ENCODE results near the gene APBA2. TPM values are rescaled to one million over a fixed set of nuclear protein-coding genes. Genes with fewer than 3 reads are reported as not detected.

APBA2 gene
- total RNA-seq, 1 donor from 2014 or later, result 41.0 TPM

- no peak for TF ChIP-seq CTCF (IDR thresholded peaks at IDR 0.05; ENCODE audit: unreplicated experiment)
- Mint-ChIP-seq H3K9me3 (ENCODE audit: low read depth) (no peaks in the 10 kb centered on the region), H3K27ac (no peak overlapping the region), H3K36me3 (ENCODE audit: insufficient read depth) (peaks cover 14% of the 10 kb centered on the region), H3K4me3 (ENCODE audit: low read depth) (no peak overlapping the region), H3K27me3 (no peaks in the 10 kb centered on the region), H3K4me1 (ENCODE audit: low read depth) (no peaks in the 10 kb centered on the region)
- no peak for DNase-seq (ENCODE audit: low spot score, unreplicated experiment)
Observed at GRCh38 chr15:28942046-28942445, 56.3 kb downstream of the APBA2 start.

- DNase-seq (ENCODE audit: low spot score, unreplicated experiment), result no peak
- Mint-ChIP-seq H3K4me1 (ENCODE audit: low read depth) (no peaks in the 10 kb centered on the region), H3K4me3 (ENCODE audit: low read depth) (no peak overlapping the region), H3K27me3 (no peaks in the 10 kb centered on the region), H3K9me3 (ENCODE audit: low read depth) (no peaks in the 10 kb centered on the region), H3K27ac (no peak overlapping the region), H3K36me3 (ENCODE audit: insufficient read depth) (peaks cover 14% of the 10 kb centered on the region)
- no peak for TF ChIP-seq CTCF (IDR thresholded peaks at IDR 0.05; ENCODE audit: unreplicated experiment)
Observed at GRCh38 chr15:28942571-28942970, 56.8 kb downstream of the APBA2 start.

GRCh38 chr15:28943146-28943545, 57.4 kb downstream of the APBA2 start:
- peaks cover 14% of the 10 kb centered on the region for H3K36me3 Mint-ChIP-seq (ENCODE audit: insufficient read depth)

GRCh38 chr15:28943611-28944230, 57.9 kb downstream of the APBA2 start:
- TF ChIP-seq CTCF (IDR thresholded peaks at IDR 0.05; ENCODE audit: unreplicated experiment), result no peak
- no peak for DNase-seq (ENCODE audit: low spot score, unreplicated experiment)
- no peaks in the 10 kb centered on the region for H3K27me3 Mint-ChIP-seq
- no peak overlapping the region for H3K4me3 Mint-ChIP-seq (ENCODE audit: low read depth)
- no peak overlapping the region for H3K27ac Mint-ChIP-seq
- H3K36me3 Mint-ChIP-seq (ENCODE audit: insufficient read depth), result peaks cover 14% of the 10 kb centered on the region
- H3K9me3 Mint-ChIP-seq (ENCODE audit: low read depth), result no peaks in the 10 kb centered on the region
- peaks cover 3% of the 10 kb centered on the region for H3K4me1 Mint-ChIP-seq (ENCODE audit: low read depth)

More at GRCh38 chr15:28943146-28943545, 57.4 kb downstream of the APBA2 start:
- H3K27ac Mint-ChIP-seq, result no peak overlapping the region
- no peak for TF ChIP-seq CTCF (IDR thresholded peaks at IDR 0.05; ENCODE audit: unreplicated experiment)
- H3K4me3 Mint-ChIP-seq (ENCODE audit: low read depth), result no peak overlapping the region
- no peaks in the 10 kb centered on the region for H3K27me3 Mint-ChIP-seq
- no peaks in the 10 kb centered on the region for H3K9me3 Mint-ChIP-seq (ENCODE audit: low read depth)
- H3K4me1 Mint-ChIP-seq (ENCODE audit: low read depth), result no peaks in the 10 kb centered on the region
- DNase-seq (ENCODE audit: low spot score, unreplicated experiment), result no peak

- H3K4me1 Mint-ChIP-seq (ENCODE audit: low read depth), result peaks cover 6% of the 10 kb centered on the region
- H3K27ac Mint-ChIP-seq, result no peak overlapping the region
- H3K9me3 Mint-ChIP-seq (ENCODE audit: low read depth), result no peaks in the 10 kb centered on the region
- no peak overlapping the region for H3K4me3 Mint-ChIP-seq (ENCODE audit: low read depth)
- no peak for TF ChIP-seq CTCF (IDR thresholded peaks at IDR 0.05; ENCODE audit: unreplicated experiment)
- no peak for DNase-seq (ENCODE audit: low spot score, unreplicated experiment)
- peaks cover 12% of the 10 kb centered on the region for H3K36me3 Mint-ChIP-seq (ENCODE audit: insufficient read depth)
- no peaks in the 10 kb centered on the region for H3K27me3 Mint-ChIP-seq
Observed at GRCh38 chr15:28944286-28944685, 58.5 kb downstream of the APBA2 start.

Measured in progenitor cell of endocrine pancreas (in vitro differentiated cells).